ENCODE results near the gene PTPRD. TPM values are rescaled to one million over a fixed set of nuclear protein-coding genes. Genes with fewer than 3 reads are reported as not detected.

The PTPRD gene
- total RNA-seq, 1 experiment from 2014 or later, result 0.02 TPM

- RAD21 ChIA-PET (ENCODE audit: low non-redundant PET in 1 of 2, low total read pairs in 2 of 2, uncharacterized antibody in 2 of 2, unreplicated experiment in 2 of 2), result no interaction called here
- no peaks in the 10 kb centered on the region for H3K27me3 ChIP-seq (ENCODE audit: insufficient read depth, low read length)
- no peak for ATAC-seq
- H3K4me3 ChIP-seq (replicated peaks in 1 of 2; ENCODE audit: low read depth in 1 of 2, low read length in 2 of 2), result no peak overlapping the region
- no peak overlapping the region for H3K27ac ChIP-seq (ENCODE audit: low read depth, low read length)
- intact Hi-C loops (cut with micrococcal nuclease), result no loop called here
- peaks cover 12 to 26% of the 10 kb centered on the region in 2 experiments; a peak in 2 of 4 replicates for H3K9me3 ChIP-seq (ENCODE audit: control insufficient read depth in 1 of 2, insufficient read depth in 1 of 2, low read depth in 1 of 2, low read length in 2 of 2)
- POLR2A ChIA-PET, result no interaction called here
- TF ChIP-seq EGR1 (IDR thresholded peaks at IDR 0.05; ENCODE audit: low read depth) (no peak), JUND (IDR thresholded peaks at IDR 0.05) (no peak), EZH2phosphoT487 (IDR thresholded peaks at IDR 0.05; ENCODE audit: borderline replicate concordance) (no peak), SRF (IDR thresholded peaks at IDR 0.05; ENCODE audit: low read depth) (no peak), ZNF274 (IDR thresholded peaks at IDR 0.05; ENCODE audit: low read depth, low read length) (no peak), FOSL1 (IDR thresholded peaks at IDR 0.05; ENCODE audit: low read depth) (no peak), EZH2 (IDR thresholded peaks at IDR 0.05) (no peak), RAD21 (IDR thresholded peaks at IDR 0.05; ENCODE audit: low read depth) (no peak), YY1 (IDR thresholded peaks at IDR 0.05; ENCODE audit: extremely low read depth, insufficient replicate concordance, low read depth, low read length) (no peak), SP1 (IDR thresholded peaks at IDR 0.05; ENCODE audit: low read depth) (no peak), ZFX (IDR thresholded peaks at IDR 0.05) (no peak), CEBPB (IDR thresholded peaks at IDR 0.05; ENCODE audit: low read depth) (no peak), CTCF (IDR thresholded peaks at IDR 0.05 in 2 of 3, conservative IDR thresholded peaks at IDR 0.05 in 1 of 3; ENCODE audit: borderline replicate concordance in 1 of 3, insufficient read depth in 1 of 3, low read depth in 2 of 3, low read length in 2 of 3) (no peak), CBX3 (IDR thresholded peaks at IDR 0.05; ENCODE audit: low read depth) (no peak), MAX (IDR thresholded peaks at IDR 0.05) (no peak)
- TF ChIP-seq, protein P1, sequence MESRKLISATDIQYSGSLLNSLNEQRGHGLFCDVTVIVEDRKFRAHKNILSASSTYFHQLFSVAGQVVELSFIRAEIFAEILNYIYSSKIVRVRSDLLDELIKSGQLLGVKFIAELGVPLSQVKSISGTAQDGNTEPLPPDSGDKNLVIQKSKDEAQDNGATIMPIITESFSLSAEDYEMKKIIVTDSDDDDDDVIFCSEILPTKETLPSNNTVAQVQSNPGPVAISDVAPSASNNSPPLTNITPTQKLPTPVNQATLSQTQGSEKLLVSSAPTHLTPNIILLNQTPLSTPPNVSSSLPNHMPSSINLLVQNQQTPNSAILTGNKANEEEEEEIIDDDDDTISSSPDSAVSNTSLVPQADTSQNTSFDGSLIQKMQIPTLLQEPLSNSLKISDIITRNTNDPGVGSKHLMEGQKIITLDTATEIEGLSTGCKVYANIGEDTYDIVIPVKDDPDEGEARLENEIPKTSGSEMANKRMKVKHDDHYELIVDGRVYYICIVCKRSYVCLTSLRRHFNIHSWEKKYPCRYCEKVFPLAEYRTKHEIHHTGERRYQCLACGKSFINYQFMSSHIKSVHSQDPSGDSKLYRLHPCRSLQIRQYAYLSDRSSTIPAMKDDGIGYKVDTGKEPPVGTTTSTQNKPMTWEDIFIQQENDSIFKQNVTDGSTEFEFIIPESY (IDR thresholded peaks at IDR 0.05; ENCODE audit: extremely low read depth, insufficient replicate concordance, low read length), result no peak
- TF ChIP-seq, protein P2, sequence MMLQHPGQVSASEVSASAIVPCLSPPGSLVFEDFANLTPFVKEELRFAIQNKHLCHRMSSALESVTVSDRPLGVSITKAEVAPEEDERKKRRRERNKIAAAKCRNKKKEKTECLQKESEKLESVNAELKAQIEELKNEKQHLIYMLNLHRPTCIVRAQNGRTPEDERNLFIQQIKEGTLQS (IDR thresholded peaks at IDR 0.05), result no peak
- no peaks in the 10 kb centered on the region for H3K79me2 ChIP-seq (ENCODE audit: insufficient read depth, low read length)
- no peaks in the 10 kb centered on the region for H3K36me3 ChIP-seq (ENCODE audit: control insufficient read depth in 1 of 2, insufficient read depth in 2 of 2, low read length in 2 of 2)
- no peak overlapping the region for H3K9ac ChIP-seq (ENCODE audit: low read length)
- H3K4me2 ChIP-seq (ENCODE audit: low read length), result no peak overlapping the region
- no peaks in the 10 kb centered on the region for H3K4me1 ChIP-seq (ENCODE audit: control insufficient read depth in 1 of 2, insufficient read depth in 2 of 2, low read length in 2 of 2)
- no peak for DNase-seq (ENCODE audit: low read depth, low spot score)
- H4K20me1 ChIP-seq (ENCODE audit: insufficient read depth), result no peaks in the 10 kb centered on the region
- CTCF ChIA-PET, result no interaction called here
- H2AFZ ChIP-seq (ENCODE audit: low read depth, low read length, poor library complexity, severe bottlenecking), result no peak overlapping the region
- H3K9me2 ChIP-seq (ENCODE audit: insufficient read depth), result no peaks in the 10 kb centered on the region
- no TSS peak for BruUV-seq (replicated peaks)
Observed at GRCh38 chr9:8268881-8269280, 2343.9 kb downstream of the PTPRD start.
